Right ventricle myocardium inferior (tissue), 1 donor: ENCODE data around the gene TOX2. TPM values are rescaled to one million over a fixed set of nuclear protein-coding genes. Genes with fewer than 3 reads are reported as not detected.
A peak's percentile ranks its signal among the peaks of the same experiment; 100 is the strongest.

Source experiments
- ATAC-seq: fragments of 200-7000 bp; cut with Tn5 transposase; one replicate; pipeline ENCODE4 v1.9.1; 2020; ENCODE audit warnings: mild to moderate bottlenecking, moderate library complexity
- DNase-seq: peaks from one replicate; pipeline ENCODE4 v3.0.0; 2021; ENCODE audit errors: missing footprints
- intact Hi-C: fragments of 100-400 bp; cut with DNase I; formaldehyde crosslinking; loops from one replicate; pipeline ENCODE4 v1.11.0; 2022
- total RNA-seq: library from RNA; stranded (reverse); fragmentation: NEBNext Ultra II Directional; extraction: Animal tissue kit (Norgen Biotek cat#: 25700); gene quantifications from one replicate; pipeline ENCODE4 v1.2.1, GENCODE V29; 2021
- donor health status: DM: no; HTN: yes; CAD: no; lungs with severe emphysema.

Gene TOX2
- total RNA-seq, 1 donor from 2014 or later, result 1.1 TPM

DNA sequence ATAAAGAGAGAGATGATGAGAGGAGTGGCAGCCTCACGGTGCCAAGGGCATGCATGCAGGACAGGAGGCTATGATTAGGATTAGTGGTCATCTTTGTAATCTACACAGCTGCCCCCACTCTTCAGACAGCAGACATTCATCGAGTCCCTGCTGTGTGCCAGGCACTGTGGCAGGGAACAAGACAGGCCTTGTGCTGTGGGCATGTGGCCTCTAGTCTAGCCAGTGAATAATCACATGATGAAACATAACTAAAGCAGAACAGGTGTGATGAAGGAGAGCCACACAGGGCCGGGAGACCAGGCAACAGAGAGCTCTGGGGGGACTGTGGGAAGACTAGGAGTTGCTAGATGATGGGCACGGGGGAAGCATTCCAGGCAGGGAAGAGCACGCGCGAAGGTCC lies 22.2 kb downstream of the TOX2 start:
- no peak for DNase-seq
- no peak for ATAC-seq
- intact Hi-C loops, result no loop called here

DNA sequence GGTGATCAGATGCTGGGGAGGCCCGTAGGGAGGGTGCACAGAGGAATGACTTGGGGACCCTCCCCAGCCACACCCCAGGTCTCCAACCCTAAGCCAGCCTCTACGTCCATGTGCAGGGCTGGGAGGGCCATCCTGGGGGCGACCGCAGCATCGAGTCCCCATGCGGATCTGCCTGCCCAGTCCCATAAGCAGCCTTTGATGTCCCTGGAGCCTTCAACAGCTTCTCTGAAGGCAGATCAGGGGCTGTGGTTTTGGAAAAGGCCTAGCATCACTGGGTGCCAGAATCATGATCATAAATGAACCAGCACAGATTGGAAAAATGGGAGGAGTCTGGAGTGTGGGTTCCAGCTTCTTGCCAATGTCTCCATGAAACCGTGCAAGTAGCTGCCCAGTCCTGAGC lies 22.9 kb downstream of the TOX2 start:
- intact Hi-C loops, result no loop called here
- no peak for DNase-seq
- ATAC-seq, result no peak

DNA sequence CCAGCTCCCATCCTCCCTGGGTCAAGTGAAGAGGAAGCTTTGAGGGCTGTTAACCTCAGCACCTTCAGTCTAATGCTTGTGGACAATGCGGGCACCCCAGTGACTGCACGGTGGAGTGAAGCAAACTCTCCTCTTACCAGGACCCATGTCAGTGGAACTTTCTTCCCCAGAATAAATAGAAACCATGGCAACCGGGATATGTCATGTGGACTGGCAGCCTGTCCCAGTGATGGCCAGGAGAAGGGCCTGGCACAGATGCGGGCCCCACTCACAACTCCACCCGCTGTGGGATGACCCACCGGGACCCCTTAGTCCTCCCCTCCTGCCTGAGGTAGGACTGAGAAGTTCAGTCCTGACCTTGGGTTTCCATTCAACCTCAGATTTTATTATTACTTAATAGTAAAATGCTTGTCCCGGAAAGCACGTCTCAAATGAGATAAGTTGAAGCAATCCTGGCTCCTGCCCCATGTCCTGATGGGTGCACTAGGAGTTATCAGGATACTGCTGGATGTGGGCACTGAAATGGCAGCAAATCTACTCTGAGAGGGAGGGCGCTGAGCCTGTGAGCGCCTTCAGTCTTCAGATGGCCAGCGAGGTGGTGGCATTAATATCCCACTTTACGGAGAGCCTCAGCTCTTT lies 23.5 kb downstream of the TOX2 start:
- intact Hi-C loops, result no loop called here
- ATAC-seq, result no peak
- no peak for DNase-seq

DNA sequence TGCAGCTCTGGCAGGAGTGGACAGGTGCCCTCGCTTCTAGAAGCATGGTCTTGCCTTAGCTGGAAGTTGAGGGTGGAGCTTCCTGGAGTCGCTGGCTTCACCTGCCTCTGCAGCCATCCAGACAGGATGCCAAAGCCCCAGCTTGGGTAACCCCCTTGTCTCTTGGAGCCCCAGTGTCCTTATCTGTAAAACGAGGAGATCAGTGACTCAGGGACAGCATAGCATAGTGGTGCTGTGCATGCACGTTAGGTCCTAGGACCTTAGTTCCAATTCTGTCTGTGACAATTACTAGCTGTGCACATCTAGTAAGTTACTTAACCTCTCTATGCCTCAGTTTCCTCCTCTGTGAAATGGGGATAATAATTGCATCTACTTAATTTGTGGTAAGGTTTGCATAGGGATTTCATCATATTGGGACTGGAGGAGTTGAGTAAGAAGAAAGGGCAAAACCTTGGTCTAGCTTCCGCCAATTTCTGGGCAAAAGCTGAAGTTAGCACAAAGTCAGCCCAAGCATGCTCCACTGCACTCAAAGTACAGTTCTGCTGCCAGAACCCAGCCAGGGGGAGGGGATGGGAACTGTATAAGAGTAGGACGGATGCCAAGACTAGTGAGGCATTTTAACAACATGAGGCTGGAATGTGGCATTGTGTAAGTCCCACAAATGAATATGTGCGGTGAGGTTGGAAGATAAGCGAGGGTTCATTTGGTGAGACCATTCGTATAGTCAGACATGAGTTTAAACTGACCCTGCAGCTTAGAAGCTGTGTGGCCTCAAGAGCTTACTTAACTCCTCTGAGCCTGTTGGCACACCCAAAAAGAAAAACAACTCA lies 24.5 kb downstream of the TOX2 start:
- ATAC-seq (peak; percentile 62), DNase-seq (no peak)
- intact Hi-C loops, result no loop called here

DNA sequence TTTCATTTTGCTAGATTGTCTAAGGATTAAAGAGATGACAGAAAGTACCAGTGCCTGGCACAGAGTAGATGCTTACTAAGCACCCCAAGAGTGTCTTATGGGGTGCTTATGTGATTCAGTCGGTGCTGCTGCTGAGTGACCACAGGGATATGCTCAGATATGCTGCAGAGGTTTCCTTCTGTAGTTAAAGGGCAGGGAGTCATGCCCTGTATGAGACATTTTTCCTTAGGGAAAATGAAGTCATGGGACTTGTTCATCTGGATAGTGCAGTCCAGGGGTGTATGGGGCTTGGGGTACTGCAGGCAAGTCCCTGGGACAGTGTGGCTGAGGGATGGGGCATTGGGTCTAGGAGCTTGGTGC lies 25.1 kb downstream of the TOX2 start:
- intact Hi-C loops, result no loop called here
- DNase-seq, result no peak

DNA sequence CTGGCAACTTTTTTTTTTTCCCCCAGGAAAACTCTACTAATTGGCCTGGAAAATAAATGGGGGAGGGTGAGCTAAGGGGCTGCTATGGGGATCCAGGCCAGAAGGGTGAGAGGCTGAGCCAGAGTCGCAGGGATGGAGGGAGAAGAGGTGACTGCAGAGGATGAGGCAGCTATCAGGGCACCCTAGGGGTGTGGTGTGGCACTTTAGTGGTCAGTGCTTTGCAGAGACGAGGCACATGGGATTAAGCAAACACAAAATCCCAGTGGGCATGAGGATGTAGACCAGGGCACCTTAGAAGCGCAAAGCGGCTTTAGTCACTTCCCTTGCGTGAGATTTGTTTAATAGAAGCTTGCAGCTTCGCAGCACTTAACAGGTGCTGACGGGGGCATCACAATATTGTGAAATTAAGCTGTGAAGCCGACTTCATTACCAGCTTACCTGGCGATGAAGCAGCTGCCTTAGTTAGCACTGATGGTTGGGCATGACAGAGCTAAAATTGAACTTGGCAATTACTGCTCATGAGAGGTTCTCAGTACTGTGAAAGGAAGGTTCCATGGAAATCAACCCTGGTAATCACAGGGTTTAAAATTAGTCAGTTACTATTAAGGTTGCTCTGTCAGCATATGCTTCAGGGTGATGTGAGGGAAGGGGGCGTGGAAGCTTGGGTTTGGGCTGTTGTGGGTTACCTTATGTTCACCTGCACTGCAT lies 26.0 kb downstream of the TOX2 start:
- ATAC-seq (no peak), DNase-seq (no peak)
- intact Hi-C loops, result no loop called here

More for the DNA sequence above, 25.1 kb downstream of the TOX2 start:
- no peak for ATAC-seq

DNA sequence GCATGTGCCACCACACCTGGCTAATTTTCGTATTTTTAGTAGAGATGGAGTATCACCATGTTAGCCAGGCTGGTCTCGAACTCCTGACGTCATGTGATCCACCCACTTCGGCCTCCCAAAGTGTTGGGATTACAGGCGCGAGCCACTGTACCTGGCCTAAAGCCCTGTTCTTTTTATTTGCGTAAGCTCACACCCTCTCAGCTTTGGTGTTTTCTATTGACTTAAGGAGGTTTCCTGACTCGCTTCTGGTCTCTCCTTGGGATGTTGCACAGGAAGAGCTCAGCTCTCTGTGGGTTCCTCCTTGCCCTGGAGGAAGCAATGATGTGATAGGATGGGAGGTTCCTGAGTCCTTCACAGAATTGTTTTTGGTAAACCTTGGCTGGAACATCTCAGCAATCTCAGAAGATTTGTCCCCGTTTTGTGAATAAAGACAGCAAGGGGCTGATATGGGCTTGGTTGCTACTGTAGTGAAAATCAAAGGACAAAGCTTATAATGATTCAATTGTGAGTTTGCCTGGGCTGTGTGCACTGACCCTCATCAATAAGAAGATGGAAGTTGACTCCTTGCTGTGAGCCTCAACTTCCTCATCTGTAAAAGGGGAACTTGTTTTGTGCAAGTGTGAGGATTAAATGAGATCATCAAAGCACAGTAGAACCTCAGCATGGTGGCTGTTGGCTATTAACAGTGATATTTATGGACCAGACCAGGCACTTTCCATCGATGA lies 27.0 kb downstream of the TOX2 start:
- no peak for DNase-seq
- peak; percentile 49 for ATAC-seq
- intact Hi-C loops, result no loop called here

DNA sequence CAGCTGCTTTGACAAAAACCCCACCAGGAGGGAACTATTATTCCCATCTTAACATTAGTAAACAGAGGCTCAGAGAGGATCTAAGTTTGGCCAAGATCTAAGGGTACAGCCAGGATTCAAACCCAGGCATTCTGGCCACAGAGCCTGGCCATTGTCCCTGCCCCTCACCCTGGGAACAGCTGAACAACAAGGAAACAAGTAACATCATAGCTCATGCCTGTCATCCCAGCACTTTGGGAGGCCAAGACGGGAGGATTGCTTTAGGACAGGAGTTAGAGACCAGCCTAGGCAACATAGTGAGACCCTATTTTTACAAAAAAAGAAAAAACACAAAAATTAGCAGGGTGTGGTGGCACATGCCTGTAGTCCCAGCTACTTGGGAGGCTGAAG lies 27.5 kb downstream of the TOX2 start:
- ATAC-seq (no peak), DNase-seq (no peak)
- intact Hi-C loops, result no loop called here

DNA sequence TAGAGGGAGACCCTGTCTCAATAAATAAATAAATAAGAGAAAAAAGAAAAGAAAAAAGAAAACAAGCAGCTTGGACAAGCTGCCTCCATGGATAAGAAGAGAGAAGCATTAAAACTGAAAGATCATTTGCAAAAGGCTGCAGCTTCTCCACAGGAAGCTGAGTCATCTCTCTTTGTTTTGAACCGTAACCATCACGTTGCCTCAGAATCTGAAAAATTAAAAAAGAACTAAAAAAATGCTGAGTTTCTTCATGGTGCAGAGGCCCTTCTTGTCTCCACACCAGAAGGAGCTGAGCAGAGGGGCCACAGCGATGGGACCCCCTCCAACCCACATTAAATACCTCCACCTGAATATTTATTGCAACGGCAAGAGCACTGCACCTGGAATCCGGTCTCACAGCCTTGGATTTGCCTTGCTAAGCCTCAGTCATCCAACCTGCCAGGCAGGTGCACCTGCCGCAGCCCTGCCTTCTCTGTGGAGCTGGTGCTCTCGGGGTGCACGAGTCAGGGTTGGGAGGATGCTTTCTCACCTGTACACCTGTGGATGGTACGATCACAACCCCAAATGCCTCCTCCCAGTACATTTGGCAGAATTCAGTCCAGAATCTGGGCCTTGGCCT lies 28.1 kb downstream of the TOX2 start:
- DNase-seq (no peak), ATAC-seq (no peak)
- intact Hi-C loops, result no loop called here

DNA sequence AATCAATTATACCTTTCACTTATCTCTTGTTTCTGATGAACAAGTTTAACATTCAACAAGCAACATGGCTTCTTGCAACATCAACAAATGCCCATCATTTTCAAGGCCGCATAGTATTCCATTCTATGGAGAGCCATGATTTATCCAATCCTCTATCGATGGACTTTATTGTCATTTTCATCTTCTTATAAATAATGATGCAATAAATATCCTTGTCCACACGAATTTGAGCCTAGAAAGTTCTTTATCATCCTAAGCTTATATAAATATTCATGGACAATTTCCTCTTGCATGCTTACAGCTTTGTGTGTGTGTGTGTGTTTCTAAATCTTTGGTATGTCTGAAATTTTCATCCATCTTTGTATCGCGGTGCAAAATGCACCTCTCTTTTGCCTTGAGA lies 29.1 kb downstream of the TOX2 start:
- no peak for ATAC-seq
- no peak for DNase-seq
- intact Hi-C loops, result no loop called here

DNA sequence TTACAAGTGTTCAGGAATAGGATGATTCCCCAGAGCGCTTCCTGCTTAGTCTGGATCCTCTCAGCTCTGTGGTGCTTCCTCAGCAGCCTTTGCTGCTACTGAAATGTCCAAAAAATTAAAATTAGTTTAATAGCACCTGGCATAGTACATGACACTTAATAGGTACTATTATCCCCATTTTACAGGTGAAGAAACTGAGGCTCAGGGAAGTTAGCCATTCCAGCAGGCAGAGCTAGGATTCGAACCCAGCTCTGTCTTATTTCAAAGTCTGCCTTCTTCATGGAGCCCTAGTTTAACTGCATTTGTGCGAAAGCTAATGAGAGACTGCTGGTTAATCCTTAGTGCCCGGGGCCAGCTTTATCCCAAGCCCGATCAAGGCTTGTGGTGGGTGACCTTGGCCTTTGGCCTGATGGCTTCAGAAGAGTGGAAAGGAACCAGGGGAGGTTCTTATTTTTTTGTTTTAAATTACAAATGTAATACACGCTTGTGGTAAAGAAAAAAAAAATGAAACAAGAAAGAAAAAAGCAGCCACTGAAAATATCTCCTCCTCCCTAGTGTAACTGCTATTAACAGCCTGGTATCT lies 30.1 kb downstream of the TOX2 start:
- no peak for ATAC-seq
- intact Hi-C loops, result no loop called here
- DNase-seq, result no peak

DNA sequence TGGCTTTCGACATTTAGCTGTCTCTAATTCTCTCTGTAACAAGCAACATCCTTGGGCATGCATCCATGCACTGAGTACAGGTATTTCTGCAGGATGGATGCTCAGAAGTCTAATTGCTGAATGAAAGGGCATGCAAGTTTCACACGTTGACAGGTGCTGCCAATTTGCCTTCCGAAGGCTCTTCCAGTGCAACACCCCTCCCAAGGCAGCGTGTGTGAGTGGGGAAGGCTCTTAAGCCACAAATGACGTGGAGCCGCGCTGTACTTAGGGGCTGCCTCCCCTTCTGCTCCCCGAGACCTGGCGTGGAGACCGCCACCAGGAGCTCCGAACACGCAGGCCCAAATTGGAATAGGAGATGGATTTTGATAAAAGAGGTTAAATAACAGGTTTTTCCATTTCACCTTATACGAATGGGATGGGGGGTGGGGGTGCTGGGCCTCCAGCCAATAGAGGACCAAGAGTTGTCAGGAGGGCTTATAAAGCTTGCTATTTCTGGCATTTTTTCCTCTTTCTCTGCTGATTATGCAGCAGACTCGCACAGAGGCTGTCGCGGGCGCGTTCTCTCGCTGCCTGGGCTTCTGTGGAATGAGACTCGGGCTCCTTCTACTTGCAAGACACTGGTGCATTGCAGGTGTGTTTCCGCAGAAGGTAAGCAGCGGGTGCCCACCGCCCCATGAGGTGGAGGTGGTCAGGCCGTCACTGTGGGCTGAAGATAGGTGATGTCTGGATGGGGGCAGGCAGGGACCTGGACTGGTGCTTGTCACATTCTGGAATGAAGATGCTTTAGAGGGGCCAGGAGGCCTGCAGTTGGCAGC lies 30.9 kb downstream of the TOX2 start:
- intact Hi-C loops, result no loop called here
- DNase-seq (no peak), ATAC-seq (no peak)

DNA sequence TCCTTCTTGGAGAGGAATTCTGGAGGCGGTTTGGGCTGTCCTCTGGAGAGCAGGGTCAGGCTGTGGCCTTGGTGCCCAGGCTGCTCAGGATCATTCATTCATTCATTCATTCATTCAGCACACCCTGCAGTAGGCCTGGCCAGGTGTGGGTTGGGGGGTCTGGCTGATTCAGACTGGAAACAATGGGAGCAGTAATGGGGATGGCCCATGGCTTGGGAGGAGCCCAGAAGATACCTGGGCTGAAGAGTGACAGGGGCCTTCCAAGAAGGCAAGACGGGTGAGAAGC lies 31.5 kb downstream of the TOX2 start:
- intact Hi-C loops, result no loop called here
- ATAC-seq (no peak), DNase-seq (no peak)

DNA sequence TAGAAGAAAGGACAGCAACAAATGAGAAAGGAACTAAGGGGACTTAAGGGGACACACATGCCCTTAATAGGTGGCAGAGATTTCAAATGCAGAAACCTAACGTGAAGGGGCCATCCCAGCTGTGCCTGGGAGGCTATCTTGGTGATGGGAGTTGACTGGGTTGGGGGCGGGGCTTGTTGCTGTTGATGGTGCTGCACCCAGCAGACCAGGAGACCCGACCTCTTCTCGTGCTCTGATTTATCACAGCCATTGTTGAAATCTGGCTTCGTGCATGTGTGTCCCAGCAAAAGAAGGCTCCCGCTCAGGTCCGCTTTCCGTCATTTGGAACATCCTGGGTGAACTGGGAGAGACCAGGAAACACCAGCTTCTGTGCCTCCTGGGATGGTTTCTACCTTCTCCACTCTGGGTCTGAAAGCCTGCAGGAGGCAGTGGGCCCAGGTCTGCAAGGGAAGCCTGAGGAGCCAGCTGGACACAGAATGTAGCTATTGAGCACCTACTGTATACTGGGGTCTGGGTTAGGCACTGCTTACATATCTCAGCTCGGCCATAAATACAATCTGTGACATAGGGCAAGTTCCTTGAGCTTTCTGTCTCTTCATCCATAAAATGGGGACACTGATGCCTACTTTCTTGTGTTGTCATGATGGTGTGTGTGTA lies 32.1 kb downstream of the TOX2 start:
- no peak for DNase-seq
- intact Hi-C loops, result no loop called here
- ATAC-seq, result no peak

DNA sequence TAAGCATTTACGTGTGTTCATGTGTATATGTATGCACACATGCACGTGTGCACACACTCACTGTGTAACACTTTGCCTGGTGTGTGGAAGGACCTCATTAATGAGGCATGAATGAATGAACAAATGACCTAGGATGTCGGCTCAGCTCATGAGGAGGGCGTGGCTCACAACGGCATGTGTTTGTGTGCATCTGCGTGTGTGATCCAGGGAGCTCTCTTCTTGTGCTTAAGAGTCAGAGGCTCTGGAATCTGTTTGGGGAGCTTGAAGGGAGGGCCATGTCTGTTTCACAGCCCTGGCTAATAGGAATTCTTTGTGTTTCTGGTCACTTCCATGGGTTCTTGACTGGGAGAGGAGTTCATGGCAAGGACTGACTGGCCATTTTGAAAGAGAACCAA lies 32.7 kb downstream of the TOX2 start:
- ATAC-seq (no peak), DNase-seq (no peak)
- intact Hi-C loops, result no loop called here

DNA sequence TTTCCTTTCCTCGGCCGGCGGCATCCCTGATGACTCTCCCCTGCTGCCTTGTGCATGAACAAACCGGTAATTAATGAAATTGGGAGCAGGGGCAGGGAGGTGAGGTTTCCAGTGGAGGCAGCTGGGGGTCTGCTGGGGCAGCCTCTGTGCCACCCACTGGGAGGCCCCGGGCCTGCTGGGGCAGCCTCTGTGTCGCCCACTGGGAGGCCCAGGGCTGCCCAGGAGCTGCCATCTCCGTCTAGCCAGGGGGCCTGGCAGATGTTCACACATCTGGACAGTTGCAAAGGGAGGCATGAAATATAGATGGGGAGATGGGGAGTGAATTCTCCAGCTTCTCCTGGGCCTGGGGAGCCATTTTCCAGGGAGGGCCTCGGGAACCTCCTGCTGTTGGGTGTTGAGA lies 33.8 kb downstream of the TOX2 start:
- ATAC-seq (no peak), DNase-seq (no peak)
- intact Hi-C loops, result no loop called here

DNA sequence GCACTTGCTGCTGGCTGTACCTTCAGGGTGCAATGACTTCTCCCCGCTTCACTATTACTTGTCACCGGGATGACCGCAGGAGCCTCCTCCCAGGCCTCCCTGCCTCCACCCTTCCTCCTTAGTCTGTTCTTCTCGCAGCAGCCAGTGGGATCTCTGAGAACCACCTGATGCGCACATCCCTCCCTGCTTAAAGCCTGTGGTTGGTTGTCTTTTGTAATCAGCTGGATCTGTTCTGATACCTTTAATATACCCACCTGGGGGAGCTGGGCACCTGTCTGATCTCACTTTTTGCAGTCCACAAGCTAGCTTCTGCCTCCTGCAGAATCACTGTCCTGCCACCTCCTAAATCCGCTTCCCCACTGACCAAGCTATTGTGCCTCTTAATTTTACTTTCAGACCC lies 34.6 kb downstream of the TOX2 start:
- no peak for DNase-seq
- intact Hi-C loops, result no loop called here
- ATAC-seq, result no peak
